SKM-1 (cell line): ENCODE measurements around the gene CASTOR1.
A peak's percentile ranks its signal among the peaks of the same experiment; 100 is the strongest.

Source experiments
- DNase-seq: peaks from one replicate; lab custom pipeline; 2025; ENCODE audit not compliant: unreplicated experiment; lab: John Stamatoyannopoulos, UW

The CASTOR1 gene

GRCh38 chr22:30320021-30320556 is 30.8 kb upstream of the CASTOR1 start:
- no peak for DNase-seq

GRCh38 chr22:30318799-30319419 is 29.6 kb upstream of the CASTOR1 start:
- no peak for DNase-seq

- DNase-seq = no peak
Measured at GRCh38 chr22:30317778-30318177, 28.5 kb upstream of the CASTOR1 start.

GRCh38 chr22:30315962-30316576 is 26.8 kb upstream of the CASTOR1 start:
- DNase-seq = no peak

- no peak for DNase-seq
Measured at GRCh38 chr22:30314915-30315314, 25.6 kb upstream of the CASTOR1 start.

- DNase-seq = no peak
Measured at GRCh38 chr22:30313527-30314363, 24.4 kb upstream of the CASTOR1 start.

- no peak for DNase-seq
Measured at GRCh38 chr22:30312053-30312452, 22.7 kb upstream of the CASTOR1 start.

- DNase-seq = no peak
Measured at GRCh38 chr22:30310881-30311771, 21.8 kb upstream of the CASTOR1 start.

- peak; percentile 51 for DNase-seq
Measured at GRCh38 chr22:30309951-30310741, 20.8 kb upstream of the CASTOR1 start.

- DNase-seq = no peak
Measured at GRCh38 chr22:30308518-30309230, 19.4 kb upstream of the CASTOR1 start.

- no peak for DNase-seq
Measured at GRCh38 chr22:30308093-30308492, 18.8 kb upstream of the CASTOR1 start.

GRCh38 chr22:30307041-30307574 is 17.8 kb upstream of the CASTOR1 start:
- DNase-seq = no peak

GRCh38 chr22:30306627-30307011 is 17.3 kb upstream of the CASTOR1 start:
- DNase-seq = no peak

- peak; percentile 48 for DNase-seq
Measured at GRCh38 chr22:30305906-30306626, 16.8 kb upstream of the CASTOR1 start.

- peak; percentile 88 for DNase-seq
Measured at GRCh38 chr22:30305519-30305905, 16.2 kb upstream of the CASTOR1 start.

GRCh38 chr22:30304495-30305244 is 15.4 kb upstream of the CASTOR1 start:
- DNase-seq = no peak

GRCh38 chr22:30302810-30303138 is 13.5 kb upstream of the CASTOR1 start:
- no peak for DNase-seq
